GM19239 (cell line): ENCODE measurements around the gene MLF2.

Experiments
- DNase-seq: peaks from one replicate; pipeline ENCODE4 v3.0.0; 2011; ENCODE audit warnings: low spot score; ENCODE audit not compliant: insufficient read length
- FAIRE-seq: peaks from 2 replicates; lab custom pipeline; 2011; peaks lifted over from hg19 to GRCh38; lab: Jason Lieb, UNC

Gene MLF2

DNA sequence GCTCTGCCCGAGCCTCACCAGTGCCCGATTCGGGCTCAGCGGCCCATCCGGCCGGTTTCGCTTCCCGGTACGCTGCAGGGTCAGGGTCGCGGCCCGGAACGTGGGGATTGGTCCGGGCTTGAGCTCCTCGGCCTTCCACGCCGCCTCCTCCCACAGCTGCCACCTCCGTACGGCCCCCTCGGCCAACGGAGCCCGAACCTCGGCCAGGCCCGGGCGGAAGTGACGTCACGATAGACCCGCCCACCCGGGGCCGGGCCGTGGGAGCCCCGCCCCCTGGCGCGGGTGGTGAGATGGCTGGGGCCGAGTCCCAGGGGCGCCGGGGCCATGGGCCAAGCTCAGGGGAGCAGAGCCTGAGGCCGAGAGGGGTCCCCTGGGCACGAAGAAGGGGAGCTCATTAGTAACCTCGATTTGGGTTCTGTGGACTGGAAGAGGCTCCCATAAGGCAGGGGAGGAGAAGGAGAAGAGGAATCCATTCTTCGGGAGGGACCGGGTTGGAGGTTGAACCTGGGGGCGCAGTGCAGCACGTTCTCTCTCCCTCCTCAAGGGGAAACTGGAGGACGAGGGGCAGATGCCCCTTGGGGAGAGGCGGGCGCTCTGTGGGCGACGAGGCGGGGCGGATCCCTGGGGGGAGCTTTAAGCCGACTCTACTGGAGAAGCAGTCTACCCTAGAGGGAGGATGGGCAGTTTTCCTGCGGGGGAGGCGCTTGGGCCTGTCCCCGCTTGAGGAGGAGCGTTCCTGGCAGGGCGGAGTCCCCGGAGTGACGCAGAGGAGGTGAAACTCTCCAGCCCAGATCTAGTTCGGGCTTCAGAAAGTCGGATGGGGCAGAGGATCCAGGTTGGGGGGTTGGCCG lies at the start of gene MLF2:
Gene MLF2, minus strand, starts transcription at position 221 of the 851 bp plus-strand sequence. CDS start 807 bp downstream, outside the sequence.
- FAIRE-seq (peak; percentile 96), DNase-seq (peak; percentile 95)

GRCh38 chr12:6799147-6799546 lies 46.2 kb upstream of the MLF2 start:
- DNase-seq (no peak), FAIRE-seq (no peak)

DNA sequence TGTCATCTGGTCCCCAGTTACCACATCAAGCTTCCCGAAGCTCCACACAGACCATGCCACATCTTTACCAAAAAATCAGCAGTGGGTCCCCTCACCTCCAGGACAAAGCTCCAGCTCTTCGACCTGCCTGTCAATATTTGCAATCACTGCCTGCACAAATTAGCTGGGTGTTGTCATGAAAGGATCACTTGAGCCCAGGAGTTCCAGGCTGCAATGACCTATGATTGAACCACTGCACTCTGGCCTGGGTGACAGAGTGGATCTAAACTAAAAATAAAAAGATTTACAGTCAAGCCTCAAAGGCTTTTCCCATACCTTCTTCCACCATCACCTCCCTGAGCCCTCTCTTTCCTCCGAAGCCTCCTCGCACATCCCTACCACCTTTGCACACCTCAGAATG lies 43.6 kb upstream of the MLF2 start:
- FAIRE-seq = no peak
- no peak for DNase-seq

DNA sequence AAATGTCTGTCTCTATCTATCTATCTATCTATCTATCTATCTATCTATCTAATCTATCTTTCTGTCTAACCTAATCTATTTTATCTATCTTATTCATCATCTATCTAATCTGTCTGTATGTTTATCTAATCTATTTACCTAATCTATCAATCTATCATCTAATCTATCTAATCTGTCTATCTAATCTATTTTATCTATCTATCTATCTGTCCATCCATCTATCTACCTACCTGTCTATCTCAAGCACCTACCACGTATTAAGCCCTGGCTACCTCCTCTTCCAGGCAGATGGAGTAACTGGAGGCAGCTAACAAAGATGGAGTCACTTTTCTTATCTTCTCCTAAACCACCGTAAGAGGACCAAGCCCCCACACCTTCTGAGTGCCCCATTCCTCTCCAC lies 42.1 kb upstream of the MLF2 start:
- no peak for FAIRE-seq
- no peak for DNase-seq

- peak; percentile 18 for FAIRE-seq
- no peak for DNase-seq
Measured at GRCh38 chr12:6792522-6793201, 39.7 kb upstream of the MLF2 start.

DNA sequence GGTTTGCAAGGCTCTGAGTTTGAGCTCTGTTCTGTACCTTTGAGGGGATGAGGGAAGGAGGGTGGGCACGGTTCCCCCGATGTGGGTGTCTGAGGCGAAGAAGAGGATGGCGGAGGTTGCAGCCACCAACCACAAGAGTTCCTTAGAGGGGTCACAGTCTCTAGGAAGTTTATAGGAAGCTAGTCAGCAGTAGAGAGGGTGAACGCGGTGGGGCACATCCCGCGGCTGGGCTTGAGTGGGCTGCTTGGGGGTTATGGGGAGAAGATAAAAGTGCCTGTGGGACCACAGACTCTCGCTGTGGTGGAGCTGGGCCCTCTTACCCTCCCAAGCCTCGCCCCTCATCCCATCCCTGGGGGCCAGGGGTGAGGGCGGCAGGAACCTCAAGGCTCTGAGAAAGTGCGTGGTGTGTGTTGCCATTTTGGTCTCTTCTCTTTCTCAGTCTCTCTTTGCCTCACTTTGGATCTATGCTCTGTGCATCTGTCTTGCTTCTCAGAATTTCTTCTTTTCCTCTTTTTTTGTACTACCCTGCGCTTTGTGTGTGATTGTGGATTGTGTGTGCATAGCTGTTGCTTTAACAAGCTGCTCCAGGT lies 39.1 kb upstream of the MLF2 start:
- FAIRE-seq (no peak), DNase-seq (no peak)

DNA sequence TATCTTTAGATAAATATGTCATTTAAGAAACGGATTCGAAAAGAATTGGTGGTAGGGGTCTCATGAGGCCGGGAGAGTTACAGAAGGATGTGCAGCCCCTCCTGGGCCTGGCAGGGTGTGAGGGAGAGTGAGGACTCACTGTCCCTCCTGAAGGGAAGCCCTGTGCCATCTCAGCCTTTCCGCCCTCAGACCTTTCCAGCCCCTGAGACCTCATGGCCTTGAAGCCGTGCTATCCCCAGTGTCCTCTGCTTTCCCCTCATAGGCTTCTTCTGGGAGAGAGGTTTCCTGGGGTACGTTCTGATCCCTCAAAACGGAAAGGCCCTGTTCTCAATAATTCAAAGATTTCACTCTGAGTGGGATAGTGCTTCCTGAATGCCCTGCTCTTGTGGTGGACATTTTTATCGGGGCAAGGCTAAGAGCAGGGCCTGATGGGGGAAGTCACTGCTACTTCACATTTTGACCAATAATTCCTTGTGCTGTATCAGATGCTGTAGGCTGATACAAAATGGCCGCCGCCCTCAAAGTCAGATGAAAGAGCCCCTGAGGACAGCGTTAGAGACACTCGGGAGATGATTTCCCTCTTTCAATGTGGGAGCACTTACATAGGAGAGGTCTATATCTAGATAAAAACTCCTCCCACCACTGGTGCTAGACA lies 37.7 kb upstream of the MLF2 start:
- no peak for FAIRE-seq

DNA sequence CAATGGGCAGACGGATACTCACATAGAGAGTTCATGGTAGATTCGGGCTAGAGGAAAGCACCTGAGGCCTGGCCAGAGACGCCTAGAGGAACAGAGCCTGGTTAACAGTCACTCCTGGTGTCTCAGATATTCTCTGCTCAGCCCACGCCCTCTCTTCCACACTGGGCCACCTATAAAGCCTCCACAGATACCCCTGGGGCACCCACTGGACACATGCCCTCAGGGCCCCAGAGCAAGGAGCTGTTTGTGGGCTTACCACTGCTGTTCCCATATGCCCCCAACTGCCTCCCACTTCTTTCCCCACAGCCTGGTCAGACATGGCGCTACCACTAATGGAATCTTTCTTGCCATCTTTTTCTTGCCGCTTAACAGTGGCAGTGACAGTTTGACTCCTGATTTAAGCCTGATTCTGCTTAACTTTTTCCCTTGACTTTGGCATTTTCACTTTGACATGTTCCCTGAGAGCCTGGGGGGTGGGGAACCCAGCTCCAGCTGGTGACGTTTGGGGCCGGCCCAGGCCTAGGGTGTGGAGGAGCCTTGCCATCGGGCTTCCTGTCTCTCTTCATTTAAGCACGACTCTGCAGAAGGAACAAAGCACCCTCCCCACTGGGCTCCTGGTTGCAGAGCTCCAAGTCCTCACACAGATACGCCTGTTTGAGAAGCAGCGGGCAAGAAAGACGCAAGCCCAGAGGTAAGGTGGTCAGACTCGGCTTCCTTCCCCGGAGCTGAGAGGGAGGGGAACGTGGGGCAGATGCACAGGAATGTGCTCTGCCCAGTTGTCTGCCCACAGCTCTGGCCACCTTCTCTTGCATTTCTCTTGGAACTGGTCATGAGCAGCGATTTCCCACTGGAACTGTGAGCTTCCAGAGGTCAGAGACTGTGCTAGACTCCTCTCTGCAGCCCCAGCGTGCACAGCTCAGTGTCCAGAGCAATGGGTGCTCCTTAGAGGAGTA lies 36.3 kb upstream of the MLF2 start, which contains the start of gene CD4:
Gene CD4, plus strand, starts transcription at position 557 of the 953 bp plus-strand sequence. CDS start 10,611 bp downstream, outside the sequence.
- DNase-seq = no peak
- no peak for FAIRE-seq

More for the DNA sequence above, 37.7 kb upstream of the MLF2 start:
- no peak for DNase-seq

DNA sequence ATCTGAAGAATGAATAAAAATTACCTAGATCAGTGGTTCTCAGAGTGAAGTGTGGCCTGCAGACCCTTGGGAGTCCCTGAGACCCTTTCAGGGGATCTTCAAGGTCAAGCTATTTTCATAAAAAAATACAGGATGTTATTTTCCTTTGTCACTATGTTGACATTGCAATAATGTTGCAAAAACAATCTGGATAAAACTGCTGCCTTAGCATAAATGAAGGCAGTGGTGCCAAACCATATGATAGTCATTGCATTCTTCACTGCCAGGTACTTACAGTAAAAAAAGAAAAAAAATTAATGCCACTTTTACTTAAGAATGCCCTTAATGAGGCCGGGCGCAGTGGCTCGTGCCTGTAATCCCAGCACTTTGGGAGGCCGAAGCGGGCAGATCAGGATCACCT lies 34.4 kb upstream of the MLF2 start:
- FAIRE-seq (no peak), DNase-seq (no peak)

DNA sequence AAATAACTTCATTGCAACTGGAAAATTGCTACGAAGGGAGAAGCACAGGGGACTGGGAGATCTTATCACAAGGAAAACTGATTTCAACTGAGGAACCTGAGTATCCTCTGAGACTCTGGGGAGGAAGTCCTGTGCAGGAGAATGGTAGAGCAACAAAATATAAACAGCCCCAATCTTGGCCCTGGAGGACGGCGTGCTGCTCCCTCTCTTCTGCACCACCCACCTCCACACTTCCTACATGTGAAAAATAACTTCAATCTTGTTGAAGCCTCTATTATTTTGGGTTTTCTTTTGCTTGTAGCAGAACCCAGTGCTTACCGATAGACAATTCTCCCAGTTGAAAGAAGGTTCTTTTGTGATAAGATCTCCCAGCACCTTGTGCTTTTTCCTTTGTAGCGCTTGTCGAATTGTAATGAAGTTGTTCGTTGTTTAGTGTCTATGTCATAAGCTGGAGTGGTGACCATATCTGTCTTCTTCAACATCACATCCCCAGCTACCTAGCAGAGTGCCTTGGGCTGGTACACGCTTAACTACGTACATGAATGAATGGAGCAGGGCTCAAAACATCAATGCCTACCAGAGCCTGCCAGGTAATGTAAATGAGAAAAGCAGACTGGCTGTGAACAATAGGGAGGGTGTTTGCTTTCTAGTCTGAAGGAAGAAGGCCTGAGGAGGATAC lies 33.6 kb upstream of the MLF2 start:
- DNase-seq = no peak

DNA sequence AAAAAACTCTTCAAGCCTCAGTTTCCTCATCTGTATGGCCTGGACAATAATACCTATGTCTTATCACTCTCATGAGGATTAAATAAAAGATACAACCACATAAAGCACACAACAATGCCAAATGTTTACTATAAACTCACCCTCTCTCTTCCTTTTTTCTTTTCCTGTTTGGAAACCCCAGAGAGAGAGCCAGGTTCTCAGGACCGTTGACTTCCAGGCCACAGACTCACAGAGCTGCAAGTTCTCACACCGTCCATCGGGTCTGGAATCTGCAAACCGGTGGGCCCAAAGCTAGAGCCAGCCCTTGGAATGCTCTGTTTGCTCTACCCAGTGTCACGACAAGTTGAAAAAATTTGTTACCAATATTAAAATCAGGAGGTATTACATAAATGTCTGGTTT lies 31.8 kb upstream of the MLF2 start:
- DNase-seq = no peak
- FAIRE-seq = no peak

More for the DNA sequence above, 33.6 kb upstream of the MLF2 start:
- FAIRE-seq = no peak

- FAIRE-seq = no peak
Measured at GRCh38 chr12:6784296-6784695, 31.4 kb upstream of the MLF2 start.

GRCh38 chr12:6783828-6784227 lies 30.9 kb upstream of the MLF2 start:
- DNase-seq (no peak), FAIRE-seq (no peak)

More at GRCh38 chr12:6784296-6784695, 31.4 kb upstream of the MLF2 start:
- DNase-seq = no peak

DNA sequence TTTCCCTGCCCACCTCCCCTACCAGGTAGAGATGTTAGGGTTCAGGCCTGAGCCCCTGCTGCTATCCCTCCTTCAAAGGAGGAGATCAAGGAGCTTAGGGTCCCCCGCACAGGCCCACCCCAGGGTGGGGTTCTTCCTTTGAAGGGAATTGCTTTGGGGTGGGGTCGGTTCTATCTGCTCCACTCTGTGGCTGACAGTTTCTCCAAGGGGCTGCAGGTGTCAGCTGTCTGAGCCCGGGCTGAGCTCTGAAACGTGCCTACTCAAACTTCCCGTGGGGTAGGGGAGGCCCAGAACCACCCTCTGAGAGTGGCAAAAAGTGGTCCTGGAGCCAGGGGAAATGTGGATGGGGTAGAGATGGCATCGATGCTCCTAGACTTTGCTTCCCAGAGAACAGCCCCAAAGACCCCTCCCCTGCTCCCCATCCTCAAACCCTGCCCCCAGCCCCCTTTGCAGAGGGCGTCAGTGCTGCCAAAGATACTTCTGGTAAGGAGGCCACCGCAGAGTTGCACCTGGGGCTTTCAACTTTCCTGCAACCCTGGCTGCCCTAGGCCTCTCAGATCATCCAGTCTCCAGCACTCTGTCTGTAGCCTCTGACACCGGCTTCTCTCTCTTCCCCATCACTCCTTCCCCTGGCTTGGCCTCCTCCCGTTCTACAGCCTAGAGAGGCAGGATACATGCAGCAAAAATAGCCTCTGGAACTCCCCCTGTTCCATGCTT lies 30.1 kb upstream of the MLF2 start:
- DNase-seq = no peak
- FAIRE-seq = no peak

- no peak for FAIRE-seq
Measured at GRCh38 chr12:6782119-6782518, 29.2 kb upstream of the MLF2 start.

DNA sequence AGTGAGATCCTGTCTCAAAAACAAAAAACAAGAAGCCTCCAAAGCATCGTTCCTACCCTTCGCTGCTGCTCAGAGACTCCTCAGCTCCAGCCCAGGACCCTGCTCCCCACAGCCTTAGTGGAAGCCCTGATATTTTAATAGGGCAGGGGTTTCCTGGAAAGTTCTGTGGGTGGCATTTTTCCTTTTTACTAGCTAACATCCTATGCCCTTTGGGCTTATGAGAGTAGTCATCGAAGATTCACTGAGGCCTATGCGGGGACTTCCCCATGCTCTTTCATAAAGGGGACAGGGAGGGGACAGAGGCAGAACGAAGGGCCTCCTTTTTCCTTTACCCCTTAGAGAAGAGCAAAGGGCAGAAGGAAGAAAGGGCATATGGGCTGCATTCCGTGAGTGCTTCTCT lies 27.6 kb upstream of the MLF2 start:
- DNase-seq = no peak
- no peak for FAIRE-seq

More at GRCh38 chr12:6782119-6782518, 29.2 kb upstream of the MLF2 start:
- DNase-seq = no peak

DNA sequence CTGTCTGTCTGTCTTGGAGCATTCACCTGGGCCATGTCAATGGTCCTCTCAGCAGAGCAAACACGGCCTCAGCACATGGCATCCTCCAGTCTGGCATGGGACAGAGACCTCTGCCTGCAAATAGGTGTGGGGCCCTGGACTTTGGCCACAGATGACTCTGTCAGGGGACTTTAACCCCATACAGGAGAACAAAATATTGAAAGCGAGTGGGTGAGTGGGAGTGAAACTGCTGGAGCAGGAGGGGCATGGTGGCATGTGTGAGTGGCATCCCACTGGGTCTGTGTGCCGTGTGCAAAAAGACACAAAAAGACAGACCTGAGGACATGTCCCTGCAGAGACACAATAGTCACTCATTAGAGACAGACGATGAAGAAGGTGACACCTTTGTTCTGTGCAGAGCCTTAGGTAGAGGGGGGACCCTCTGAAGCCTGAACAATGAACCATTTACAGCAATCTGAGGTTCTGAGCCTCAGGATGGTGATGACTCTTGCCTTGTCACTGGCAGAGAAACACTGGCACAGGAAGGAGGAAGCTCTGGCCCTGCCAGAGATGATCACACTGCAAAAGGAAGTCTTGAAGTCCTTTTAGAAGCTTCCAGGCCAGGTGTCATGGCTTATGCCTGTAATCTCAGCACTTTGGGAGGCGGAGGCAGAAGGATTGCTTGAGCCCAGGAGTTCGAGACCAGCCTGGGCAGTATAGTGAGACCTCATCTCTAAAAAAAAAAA lies 26.9 kb upstream of the MLF2 start:
- DNase-seq = no peak
- FAIRE-seq = no peak
